HL-60 (cell line): ENCODE results near the gene REXO4.

Experiments used
- POLR2AphosphoS5 ChIP-seq: IDR thresholded peaks from 2 replicates; pipeline ENCODE4 v1.6.1; 2012; ENCODE audit warnings: low read depth
- TF ChIP-seq, protein P1 (sequence below): IDR thresholded peaks from 2 replicates; pipeline ENCODE4 v1.6.1; 2012; ENCODE audit warnings: low read depth; ENCODE audit not compliant: insufficient replicate concordance
- TF ChIP-seq, protein P2 (sequence below): IDR thresholded peaks from one replicate; pipeline ENCODE4 v1.5.1; 2011; ENCODE audit warnings: low read length, control low read depth, inconsistent platforms; ENCODE audit not compliant: insufficient read depth

DNA sequence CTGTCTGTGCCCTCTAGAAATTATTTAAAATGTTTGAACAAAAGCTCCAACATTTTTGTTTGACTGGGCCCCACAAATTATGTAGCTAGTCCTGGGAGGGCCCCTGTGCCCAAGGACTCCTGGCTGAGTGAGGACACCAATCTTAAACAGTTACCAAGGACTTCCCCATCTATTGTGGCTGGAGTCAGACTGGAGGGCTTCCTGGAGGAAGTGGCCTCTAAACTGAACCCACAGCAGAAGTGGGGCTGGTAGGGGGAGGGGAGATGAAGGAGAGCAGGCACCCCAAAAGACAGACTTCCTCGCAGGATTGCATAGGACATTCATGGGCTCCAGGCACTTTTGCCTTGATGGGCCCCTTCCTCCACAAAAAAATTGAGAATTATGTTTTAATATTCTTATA, 12.4 kb upstream of the REXO4 start:
- TF ChIP-seq, protein P1, sequence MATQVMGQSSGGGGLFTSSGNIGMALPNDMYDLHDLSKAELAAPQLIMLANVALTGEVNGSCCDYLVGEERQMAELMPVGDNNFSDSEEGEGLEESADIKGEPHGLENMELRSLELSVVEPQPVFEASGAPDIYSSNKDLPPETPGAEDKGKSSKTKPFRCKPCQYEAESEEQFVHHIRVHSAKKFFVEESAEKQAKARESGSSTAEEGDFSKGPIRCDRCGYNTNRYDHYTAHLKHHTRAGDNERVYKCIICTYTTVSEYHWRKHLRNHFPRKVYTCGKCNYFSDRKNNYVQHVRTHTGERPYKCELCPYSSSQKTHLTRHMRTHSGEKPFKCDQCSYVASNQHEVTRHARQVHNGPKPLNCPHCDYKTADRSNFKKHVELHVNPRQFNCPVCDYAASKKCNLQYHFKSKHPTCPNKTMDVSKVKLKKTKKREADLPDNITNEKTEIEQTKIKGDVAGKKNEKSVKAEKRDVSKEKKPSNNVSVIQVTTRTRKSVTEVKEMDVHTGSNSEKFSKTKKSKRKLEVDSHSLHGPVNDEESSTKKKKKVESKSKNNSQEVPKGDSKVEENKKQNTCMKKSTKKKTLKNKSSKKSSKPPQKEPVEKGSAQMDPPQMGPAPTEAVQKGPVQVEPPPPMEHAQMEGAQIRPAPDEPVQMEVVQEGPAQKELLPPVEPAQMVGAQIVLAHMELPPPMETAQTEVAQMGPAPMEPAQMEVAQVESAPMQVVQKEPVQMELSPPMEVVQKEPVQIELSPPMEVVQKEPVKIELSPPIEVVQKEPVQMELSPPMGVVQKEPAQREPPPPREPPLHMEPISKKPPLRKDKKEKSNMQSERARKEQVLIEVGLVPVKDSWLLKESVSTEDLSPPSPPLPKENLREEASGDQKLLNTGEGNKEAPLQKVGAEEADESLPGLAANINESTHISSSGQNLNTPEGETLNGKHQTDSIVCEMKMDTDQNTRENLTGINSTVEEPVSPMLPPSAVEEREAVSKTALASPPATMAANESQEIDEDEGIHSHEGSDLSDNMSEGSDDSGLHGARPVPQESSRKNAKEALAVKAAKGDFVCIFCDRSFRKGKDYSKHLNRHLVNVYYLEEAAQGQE: no peak
- TF ChIP-seq, protein P2, sequence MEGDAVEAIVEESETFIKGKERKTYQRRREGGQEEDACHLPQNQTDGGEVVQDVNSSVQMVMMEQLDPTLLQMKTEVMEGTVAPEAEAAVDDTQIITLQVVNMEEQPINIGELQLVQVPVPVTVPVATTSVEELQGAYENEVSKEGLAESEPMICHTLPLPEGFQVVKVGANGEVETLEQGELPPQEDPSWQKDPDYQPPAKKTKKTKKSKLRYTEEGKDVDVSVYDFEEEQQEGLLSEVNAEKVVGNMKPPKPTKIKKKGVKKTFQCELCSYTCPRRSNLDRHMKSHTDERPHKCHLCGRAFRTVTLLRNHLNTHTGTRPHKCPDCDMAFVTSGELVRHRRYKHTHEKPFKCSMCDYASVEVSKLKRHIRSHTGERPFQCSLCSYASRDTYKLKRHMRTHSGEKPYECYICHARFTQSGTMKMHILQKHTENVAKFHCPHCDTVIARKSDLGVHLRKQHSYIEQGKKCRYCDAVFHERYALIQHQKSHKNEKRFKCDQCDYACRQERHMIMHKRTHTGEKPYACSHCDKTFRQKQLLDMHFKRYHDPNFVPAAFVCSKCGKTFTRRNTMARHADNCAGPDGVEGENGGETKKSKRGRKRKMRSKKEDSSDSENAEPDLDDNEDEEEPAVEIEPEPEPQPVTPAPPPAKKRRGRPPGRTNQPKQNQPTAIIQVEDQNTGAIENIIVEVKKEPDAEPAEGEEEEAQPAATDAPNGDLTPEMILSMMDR: no peak
- TF ChIP-seq POLR2AphosphoS5: no peak
